Right ventricle myocardium superior (tissue), 1 donor: ENCODE data around the gene TXNDC8. TPM values are rescaled to one million over a fixed set of nuclear protein-coding genes. Genes with fewer than 3 reads are reported as not detected.

ENCODE experiments used
- ATAC-seq: fragments of 200-7000 bp; cut with Tn5 transposase; one replicate; pipeline ENCODE4 v1.9.1; 2020; ENCODE audit warnings: mild to moderate bottlenecking; ENCODE audit not compliant: poor library complexity
- DNase-seq: peaks from one replicate; pipeline ENCODE4 v3.0.0-alpha.2; 2020
- intact Hi-C: fragments of 100-400 bp; cut with DNase I; formaldehyde crosslinking; loops from one replicate; pipeline ENCODE4 v1.11.2; 2022
- total RNA-seq: library from RNA; stranded (reverse); fragmentation: NEBNext Ultra II Directional; extraction: Animal tissue kit (Norgen Biotek cat#: 25700); gene quantifications from one replicate; pipeline ENCODE4 v1.2.1, GENCODE V29; 2021
- donor health status: DM: no; HTN: yes; CAD: no; lungs with severe emphysema.

TXNDC8 gene
- total RNA-seq, 1 donor from 2014 or later: not detected

- intact Hi-C loops: no loop called here
- DNase-seq: peak; percentile 78
- peak; percentile 50 for ATAC-seq
Observed at GRCh38 chr9:110255463-110256379, 81.9 kb downstream of the TXNDC8 start.

- ATAC-seq (no peak), DNase-seq (no peak)
- intact Hi-C loops: no loop called here
Observed at GRCh38 chr9:110255034-110255462, 82.6 kb downstream of the TXNDC8 start.

- DNase-seq (no peak), ATAC-seq (no peak)
- intact Hi-C loops: no loop called here
Observed at GRCh38 chr9:110254500-110254899, 83.2 kb downstream of the TXNDC8 start.

Other genes starting within 250 kb of the TXNDC8 start
- not detected for gene C9orf152, start 129.7 kb downstream of the TXNDC8 start, total RNA-seq
- gene TXN, start 81.4 kb downstream of the TXNDC8 start, total RNA-seq: 58.7 TPM
- gene SVEP1, start 241.9 kb upstream of the TXNDC8 start, total RNA-seq: 6.8 TPM